GM19099 (cell line): ENCODE measurements around the gene ADIRF.
"Not testable (repeated sequence)": the region's sequence is repeated elsewhere in the genome, so short reads cannot be mapped to it uniquely, and the experiment has no call there.

Experiments used
- POLR2A ChIP-seq: IDR thresholded peaks from 3 replicates; pipeline ENCODE4 v1.6.1; 2011; ENCODE audit warnings: low read depth; ENCODE audit not compliant: insufficient read length; ENCODE audit errors: extremely low read depth

ADIRF gene

DNA sequence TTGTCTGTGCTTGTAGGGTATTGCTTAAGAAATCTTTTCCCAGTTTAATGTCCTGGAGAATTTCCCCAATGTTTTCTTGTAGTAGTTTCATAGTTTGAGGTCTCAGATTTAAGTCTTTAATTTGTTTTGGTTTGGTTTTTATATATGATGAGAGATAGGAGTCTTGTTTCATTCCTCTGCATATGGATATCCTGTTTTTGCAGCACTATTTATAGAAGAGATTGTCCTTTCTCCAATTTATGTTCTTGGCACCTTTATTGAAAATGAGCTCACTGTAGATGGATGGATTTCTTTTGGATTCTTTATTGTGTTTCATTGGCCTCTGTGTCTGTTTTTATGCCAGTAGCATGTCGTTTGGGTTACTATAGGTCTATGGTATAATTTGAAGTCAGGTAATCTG lies 20.2 kb downstream of the ADIRF start:
- TF ChIP-seq POLR2A, result no peak

DNA sequence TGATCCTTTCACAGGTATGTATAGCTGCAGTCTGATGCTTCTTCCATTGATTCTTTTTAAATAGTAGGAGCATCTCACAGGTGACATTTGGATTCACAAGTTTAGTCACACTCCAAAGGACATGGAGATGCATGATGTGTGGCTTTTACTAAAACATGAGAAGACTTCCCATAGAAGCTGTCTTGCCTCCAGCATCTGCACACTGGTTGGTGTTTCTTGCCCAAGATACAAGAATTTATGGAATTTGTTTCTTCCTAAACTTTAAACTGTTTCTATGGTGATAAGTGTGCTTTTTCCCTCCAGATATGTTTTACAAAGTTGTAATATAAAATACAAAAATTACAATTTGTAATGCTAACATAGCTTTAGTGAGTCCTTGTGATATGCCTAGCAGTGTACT lies 24.2 kb downstream of the ADIRF start:
- no peak for TF ChIP-seq POLR2A

DNA sequence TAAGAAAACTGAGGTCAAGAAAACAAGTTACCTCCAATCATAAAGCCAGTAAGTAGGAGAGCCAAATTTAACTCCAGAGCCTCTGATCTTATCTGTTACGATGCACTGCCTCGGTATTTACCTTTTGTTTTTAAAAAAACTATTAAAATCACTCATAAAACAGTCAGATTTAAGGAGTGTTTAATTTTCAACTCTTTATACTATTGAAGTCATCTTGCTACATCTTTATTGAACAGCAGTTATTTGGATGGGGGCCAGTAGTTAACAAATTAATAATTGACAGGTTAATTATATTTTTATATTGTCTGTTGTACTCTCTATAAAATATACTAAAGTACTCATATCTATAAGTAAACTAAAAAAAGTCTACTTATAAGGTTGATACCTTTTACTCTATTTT lies 24.6 kb downstream of the ADIRF start:
- no peak for TF ChIP-seq POLR2A

DNA sequence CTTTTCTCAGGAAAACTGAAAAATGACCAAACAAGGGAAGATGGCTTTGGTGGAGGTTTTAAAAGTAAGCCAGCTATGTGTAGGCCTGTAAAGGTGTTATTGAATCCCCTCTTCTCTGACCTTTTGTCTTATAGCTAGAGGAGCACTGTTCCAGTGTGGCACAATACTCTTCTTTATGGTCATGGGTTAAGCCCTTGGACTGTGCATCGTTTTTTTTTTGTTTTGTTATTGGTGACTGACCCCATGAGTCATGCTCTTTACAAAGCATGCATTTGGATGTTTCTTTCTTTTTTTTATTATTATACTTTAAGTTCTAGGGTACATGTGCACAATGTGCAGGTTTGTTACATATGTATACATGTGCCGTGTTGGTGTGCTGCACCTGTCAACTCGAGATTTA lies 32.2 kb downstream of the ADIRF start:
- no peak for TF ChIP-seq POLR2A

DNA sequence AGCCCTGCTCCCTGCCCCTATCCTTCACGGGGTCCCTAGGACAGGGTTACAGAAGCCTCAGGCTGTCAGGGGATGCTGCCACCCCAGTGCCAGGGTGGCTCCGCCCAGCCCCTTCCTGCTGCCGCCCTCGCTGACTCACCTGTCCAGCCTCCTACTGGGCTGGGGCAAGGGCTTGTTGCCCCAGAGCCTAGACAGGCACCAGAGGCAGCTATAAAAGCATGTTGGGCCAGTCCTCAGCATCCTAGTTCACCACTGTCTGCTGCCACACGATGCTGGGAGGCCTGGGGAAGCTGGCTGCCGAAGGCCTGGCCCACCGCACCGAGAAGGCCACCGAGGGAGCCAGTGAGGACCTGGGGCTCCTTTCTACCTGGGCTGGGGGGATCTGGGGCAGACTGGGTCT lies 51.8 kb downstream of the ADIRF start, which contains the start of gene FAM25A:
Gene FAM25A, plus strand, starts transcription at position 239 of the 400 bp plus-strand sequence. Its CDS starts 31 bp downstream, at position 270.
- TF ChIP-seq POLR2A, result not testable (repeated sequence)
